ENCODE data around the gene TLX2. TPM values are rescaled to one million over a fixed set of nuclear protein-coding genes. Genes with fewer than 3 reads are reported as not detected.

TLX2 gene
- total and polyA plus RNA-seq, 7 donors = not detected

- intact Hi-C loops (cut with DNase I) = no loop called here
- ATAC-seq (no peak), DNase-seq (no peak)
- Histone ChIP-seq H3K36me3 (ENCODE audit: insufficient read depth in 1 of 2, low read depth in 1 of 2) (no peaks in the 10 kb centered on the region), H3K4me1 (no peaks in the 10 kb centered on the region), H3K9me3 (no peaks in the 10 kb centered on the region), H3K27ac (no peak overlapping the region), H3K4me3 (no peak overlapping the region), H3K27me3 (ENCODE audit: insufficient read depth in 3 of 3, low read length in 2 of 3) (peaks cover 2 to 17% (median 4%) of the 10 kb centered on the region in 3 donors)
- no peak for TF ChIP-seq CTCF (IDR thresholded peaks at IDR 0.05)
Observed at GRCh38 chr2:74566754-74567085, 52.5 kb downstream of the TLX2 start.

Other genes starting within 250 kb of the TLX2 start
- gene SLC4A5, start 171.0 kb upstream of the TLX2 start, total RNA-seq = 1 to 10 TPM in 3 of 4 donors, under 1 TPM in 1; 0.57 to 5.7 (median 2.3) TPM
- gene SLC4A5, start 171.0 kb upstream of the TLX2 start, polyA plus RNA-seq = under 1 TPM; 0.27 to 0.53 (median 0.42) TPM
- 100 to 1,000 TPM in 3 of 4 donors, 10 to 100 TPM in 1; 99.0 to 131 (median 116) TPM for gene DCTN1, start 134.1 kb upstream of the TLX2 start, total RNA-seq
- gene DCTN1, start 134.1 kb upstream of the TLX2 start, polyA plus RNA-seq = 10 to 100 TPM; 45.6 to 61.3 (median 52.1) TPM
- under 1 TPM; 0.15 to 0.46 (median 0.39) TPM for gene C2orf81, start 92.8 kb upstream of the TLX2 start, total RNA-seq
- gene C2orf81, start 92.8 kb upstream of the TLX2 start, polyA plus RNA-seq = under 1 TPM; 0.06 to 0.34 (median 0.23) TPM
- 1 to 10 TPM; 1.1 to 1.6 (median 1.4) TPM for gene WDR54, start 92.7 kb upstream of the TLX2 start, total RNA-seq
- gene WDR54, start 92.7 kb upstream of the TLX2 start, polyA plus RNA-seq = 1 to 10 TPM in 2 of 3 donors, under 1 TPM in 1; 0.52 to 2.4 (median 2.4) TPM
- 10 to 100 TPM in 2 of 4 donors, 1 to 10 TPM in 2; 6.0 to 18.8 (median 9.0) TPM for gene RTKN, start 72.5 kb upstream of the TLX2 start, total RNA-seq
- 10 to 100 TPM in 1 of 3 donors, 1 to 10 TPM in 2; 3.1 to 12.1 (median 6.6) TPM for gene RTKN, start 72.5 kb upstream of the TLX2 start, polyA plus RNA-seq
- 10 to 100 TPM; 23.6 to 39.0 (median 28.6) TPM for gene INO80B, start 59.4 kb upstream of the TLX2 start, total RNA-seq
- gene INO80B, start 59.4 kb upstream of the TLX2 start, polyA plus RNA-seq = 10 to 100 TPM; 29.1 to 61.1 (median 41.7) TPM
- gene WBP1, start 56.0 kb upstream of the TLX2 start, total RNA-seq = 10 to 100 TPM; 21.6 to 41.3 (median 23.4) TPM
- 10 to 100 TPM; 19.4 to 26.2 (median 24.7) TPM for gene WBP1, start 56.0 kb upstream of the TLX2 start, polyA plus RNA-seq
- gene MOGS, start 49.1 kb upstream of the TLX2 start, total RNA-seq = 10 to 100 TPM; 17.1 to 26.4 (median 24.2) TPM
- 10 to 100 TPM; 19.8 to 38.8 (median 25.2) TPM for gene MOGS, start 49.1 kb upstream of the TLX2 start, polyA plus RNA-seq
- 100 to 1,000 TPM; 118 to 157 (median 138) TPM for gene MRPL53, start 41.8 kb upstream of the TLX2 start, total RNA-seq
- 10 to 100 TPM; 63.7 to 90.0 (median 63.9) TPM for gene MRPL53, start 41.8 kb upstream of the TLX2 start, polyA plus RNA-seq
- 1 to 10 TPM; 2.7 to 8.3 (median 4.5) TPM for gene CCDC142, start 31.5 kb upstream of the TLX2 start, total RNA-seq
- gene CCDC142, start 31.5 kb upstream of the TLX2 start, polyA plus RNA-seq = 1 to 10 TPM; 1.4 to 8.7 (median 2.5) TPM
- gene TTC31, start 31.4 kb upstream of the TLX2 start, total RNA-seq = 10 to 100 TPM in 1 of 4 donors, 1 to 10 TPM in 3; 5.4 to 10.1 (median 8.4) TPM
- gene TTC31, start 31.4 kb upstream of the TLX2 start, polyA plus RNA-seq = 10 to 100 TPM in 1 of 3 donors, 1 to 10 TPM in 2; 7.9 to 13.2 (median 9.4) TPM
- under 1 TPM in 2 of 4 donors, not detected in 2; 0.15 to 0.36 TPM for gene LBX2, start 14.8 kb upstream of the TLX2 start, total RNA-seq
- under 1 TPM; 0.14 to 0.68 (median 0.26) TPM for gene LBX2, start 14.8 kb upstream of the TLX2 start, polyA plus RNA-seq
- 10 to 100 TPM; 14.3 to 32.0 (median 21.5) TPM for gene PCGF1, start 6.8 kb upstream of the TLX2 start, total RNA-seq
- gene PCGF1, start 6.8 kb upstream of the TLX2 start, polyA plus RNA-seq = 10 to 100 TPM; 25.6 to 60.3 (median 44.9) TPM
- not detected for gene DQX1, start 11.8 kb downstream of the TLX2 start, total RNA-seq
- under 1 TPM; 0.19 to 0.27 (median 0.27) TPM for gene DQX1, start 11.8 kb downstream of the TLX2 start, polyA plus RNA-seq
- 10 to 100 TPM; 56.0 to 94.7 (median 84.6) TPM for gene AUP1, start 15.3 kb downstream of the TLX2 start, total RNA-seq
- gene AUP1, start 15.3 kb downstream of the TLX2 start, polyA plus RNA-seq = 100 to 1,000 TPM; 123 to 205 (median 169) TPM
- 10 to 100 TPM; 23.0 to 30.9 (median 27.2) TPM for gene HTRA2, start 15.5 kb downstream of the TLX2 start, total RNA-seq
- 10 to 100 TPM; 24.2 to 54.4 (median 41.8) TPM for gene HTRA2, start 15.5 kb downstream of the TLX2 start, polyA plus RNA-seq
- gene LOXL3, start 39.5 kb downstream of the TLX2 start, total RNA-seq = 1 to 10 TPM in 3 of 4 donors, under 1 TPM in 1; 0.99 to 2.3 (median 1.6) TPM
- under 1 TPM; 0.62 to 0.64 (median 0.64) TPM for gene LOXL3, start 39.5 kb downstream of the TLX2 start, polyA plus RNA-seq
- gene DOK1, start 40.3 kb downstream of the TLX2 start, total RNA-seq = 1 to 10 TPM; 1.2 to 3.8 (median 2.0) TPM
- 1 to 10 TPM; 1.0 to 2.0 (median 1.1) TPM for gene DOK1, start 40.3 kb downstream of the TLX2 start, polyA plus RNA-seq
- gene M1AP, start 133.9 kb downstream of the TLX2 start, total RNA-seq = under 1 TPM in 1 of 4 donors, not detected in 3; 0.21 TPM
- gene M1AP, start 133.9 kb downstream of the TLX2 start, polyA plus RNA-seq = under 1 TPM in 1 of 3 donors, not detected in 2; 0.01 TPM
- gene SEMA4F, start 139.8 kb downstream of the TLX2 start, total RNA-seq = 1 to 10 TPM; 2.0 to 5.7 (median 2.5) TPM
- gene SEMA4F, start 139.8 kb downstream of the TLX2 start, polyA plus RNA-seq = 1 to 10 TPM in 1 of 3 donors, under 1 TPM in 2; 0.59 to 1.5 (median 0.72) TPM

All from psoas muscle (tissue), 8 donors.